Bone marrow (tissue), 2 donors: ENCODE measurements around the gene OR11G2.
"Not testable (repeated sequence)": the region's sequence is repeated elsewhere in the genome, so short reads cannot be mapped to it uniquely, and the experiment has no call there.

ENCODE experiments used
- DNase-seq, 2 donors: peaks; one replicate each; lab custom pipeline; 2025; lab: John Stamatoyannopoulos, UW

The OR11G2 gene, protein sequence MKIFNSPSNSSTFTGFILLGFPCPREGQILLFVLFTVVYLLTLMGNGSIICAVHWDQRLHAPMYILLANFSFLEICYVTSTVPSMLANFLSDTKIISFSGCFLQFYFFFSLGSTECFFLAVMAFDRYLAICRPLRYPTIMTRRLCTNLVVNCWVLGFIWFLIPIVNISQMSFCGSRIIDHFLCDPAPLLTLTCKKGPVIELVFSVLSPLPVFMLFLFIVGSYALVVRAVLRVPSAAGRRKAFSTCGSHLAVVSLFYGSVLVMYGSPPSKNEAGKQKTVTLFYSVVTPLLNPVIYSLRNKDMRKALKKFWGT

DNA sequence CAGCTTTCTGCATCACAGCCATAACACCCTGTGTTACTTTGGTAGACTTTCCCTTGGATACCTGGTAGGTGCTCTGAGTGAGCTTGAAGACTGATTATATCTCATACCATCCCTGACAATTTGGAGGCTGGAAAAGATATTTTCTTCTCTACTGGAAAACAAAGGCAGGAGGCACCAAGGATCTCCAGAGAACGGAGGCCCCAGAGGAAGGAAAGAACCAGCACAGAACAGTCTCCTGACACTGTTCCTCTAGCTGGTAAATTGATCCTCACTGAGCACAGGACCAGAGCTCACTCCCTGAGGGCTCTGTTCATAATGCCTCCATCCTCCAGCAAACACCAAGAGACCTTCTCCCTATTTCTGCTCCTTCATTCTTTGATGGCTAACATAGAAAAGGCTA, at the start of gene OR11G2:
OR11G2 (plus strand) TSS at position 301 of the 400 bp plus-strand sequence. CDS start 6,542 bp downstream, outside the sequence.
- no peak for DNase-seq

DNA sequence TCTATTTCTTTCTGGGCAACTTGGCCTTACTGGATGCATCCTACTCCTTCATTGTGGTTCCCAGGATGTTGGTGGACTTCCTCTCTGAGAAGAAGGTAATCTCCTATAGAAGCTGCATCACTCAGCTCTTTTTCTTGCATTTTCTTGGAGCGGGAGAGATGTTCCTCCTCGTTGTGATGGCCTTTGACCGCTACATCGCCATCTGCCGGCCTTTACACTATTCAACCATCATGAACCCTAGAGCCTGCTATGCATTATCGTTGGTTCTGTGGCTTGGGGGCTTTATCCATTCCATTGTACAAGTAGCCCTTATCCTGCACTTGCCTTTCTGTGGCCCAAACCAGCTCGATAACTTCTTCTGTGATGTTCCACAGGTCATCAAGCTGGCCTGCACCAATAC, 46.8 kb upstream of the OR11G2 start:
- no peak for DNase-seq

DNA sequence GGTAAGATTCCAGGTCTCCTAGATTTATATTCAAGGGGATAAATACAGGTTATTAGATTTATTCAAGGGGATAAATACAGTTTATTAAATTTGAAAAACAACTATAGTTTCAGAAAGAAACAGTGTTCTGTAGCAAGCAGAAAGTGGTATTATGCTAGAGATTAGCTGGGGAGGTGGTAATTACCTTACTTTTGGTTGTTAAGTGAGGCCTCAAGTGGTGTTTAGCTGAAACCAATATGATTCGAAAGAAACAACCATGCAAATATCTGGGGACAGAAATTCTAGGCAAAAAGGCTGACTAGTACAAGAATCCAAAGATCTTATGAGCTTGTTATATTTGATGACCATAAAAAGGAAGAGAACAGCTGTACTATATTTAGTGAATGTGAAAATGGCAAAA, 45.9 kb upstream of the OR11G2 start:
- DNase-seq, result no peak

DNA sequence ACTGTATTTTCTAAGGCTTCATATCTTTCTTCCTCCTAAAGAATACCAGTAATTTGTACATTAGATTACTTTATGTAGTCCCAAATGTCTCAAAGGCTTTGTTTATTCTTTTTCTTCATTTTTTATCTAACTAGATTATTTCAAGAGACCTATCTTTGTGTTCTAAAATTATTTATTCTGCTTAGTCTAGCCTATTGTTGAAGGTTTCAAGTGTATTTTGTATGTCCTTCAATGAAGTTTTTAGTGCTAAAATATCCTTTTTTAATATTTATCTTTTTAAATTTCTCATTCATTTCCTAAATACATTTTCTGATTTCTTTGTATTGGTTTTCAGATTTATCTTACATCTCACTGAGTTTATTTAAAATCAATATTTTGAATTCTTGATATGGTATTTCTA, 26.2 kb upstream of the OR11G2 start:
- no peak for DNase-seq

DNA sequence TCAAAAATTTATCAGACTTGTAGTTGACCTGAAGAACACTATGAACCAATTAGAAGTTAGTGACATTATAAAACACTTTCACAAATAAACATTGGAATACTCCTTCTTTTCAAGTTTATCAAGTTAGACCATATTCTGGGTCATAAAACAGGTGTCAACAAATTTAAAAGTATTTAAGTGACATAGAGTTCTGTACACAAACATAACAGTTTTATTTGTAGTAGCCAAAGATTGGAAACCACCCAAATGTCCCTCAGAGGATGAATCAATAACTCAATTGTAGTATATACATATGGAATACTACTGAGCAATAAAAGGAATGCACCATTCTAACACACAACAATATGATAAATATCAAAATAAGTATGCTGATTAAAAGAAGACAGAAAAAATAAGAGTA, 23.6 kb upstream of the OR11G2 start:
- DNase-seq, result no peak

DNA sequence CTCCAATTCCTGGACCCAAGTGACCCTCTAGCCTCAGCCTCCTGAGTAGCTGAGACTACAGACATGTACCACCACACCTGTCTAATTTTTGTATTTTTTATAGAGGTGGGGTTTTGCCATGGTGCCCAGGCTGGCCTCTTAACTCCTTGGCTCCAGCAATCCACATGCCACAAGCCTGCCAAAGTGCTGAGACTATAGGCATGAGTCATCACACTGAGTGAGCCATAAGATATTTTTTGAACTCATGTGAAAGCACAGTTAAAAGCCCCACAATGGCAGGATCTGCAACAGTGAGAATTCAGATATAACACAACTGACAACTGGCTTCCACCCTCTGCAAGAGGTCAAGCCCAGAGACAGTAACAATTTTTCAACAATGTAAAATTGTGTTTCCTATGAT, 20.8 kb upstream of the OR11G2 start:
- DNase-seq, result not testable (repeated sequence)

DNA sequence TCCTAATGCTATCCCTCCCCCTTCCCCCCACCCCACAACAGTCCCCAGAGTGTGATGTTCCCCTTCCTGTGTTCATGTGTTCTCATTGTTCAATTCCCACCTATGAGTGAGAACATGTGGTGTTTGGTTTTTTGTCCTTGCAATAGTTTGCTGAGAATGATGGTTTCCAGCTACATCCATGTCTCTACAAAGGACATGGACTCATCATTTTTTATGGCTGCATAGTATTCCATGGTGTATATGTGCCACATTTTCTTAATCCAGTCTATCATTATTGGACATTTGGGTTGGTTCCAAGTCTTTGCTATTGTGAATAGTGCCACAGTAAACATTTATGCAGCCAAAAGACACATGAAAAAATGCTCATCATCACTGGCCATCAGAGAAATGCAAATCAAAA, 16.5 kb upstream of the OR11G2 start:
- not testable (repeated sequence) for DNase-seq

DNA sequence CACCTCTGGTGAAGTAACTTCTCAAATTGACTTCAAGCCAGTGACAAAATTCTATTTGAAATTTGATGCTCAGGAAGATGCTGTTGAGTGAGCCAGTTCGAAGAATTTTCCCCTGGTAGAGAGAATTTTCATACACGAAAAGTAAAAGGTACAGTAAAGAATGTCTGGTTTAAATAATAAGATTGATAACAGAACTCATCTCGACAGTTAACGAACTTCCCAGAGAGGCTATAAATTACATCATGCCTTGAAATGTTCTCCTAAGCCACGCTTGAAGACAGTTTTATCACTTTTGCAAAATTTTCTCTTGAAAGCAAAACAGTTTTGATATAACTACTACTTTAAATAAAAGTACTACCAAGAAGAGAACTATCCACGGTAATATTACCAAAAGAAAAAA, 14.4 kb upstream of the OR11G2 start:
- no peak for DNase-seq

DNA sequence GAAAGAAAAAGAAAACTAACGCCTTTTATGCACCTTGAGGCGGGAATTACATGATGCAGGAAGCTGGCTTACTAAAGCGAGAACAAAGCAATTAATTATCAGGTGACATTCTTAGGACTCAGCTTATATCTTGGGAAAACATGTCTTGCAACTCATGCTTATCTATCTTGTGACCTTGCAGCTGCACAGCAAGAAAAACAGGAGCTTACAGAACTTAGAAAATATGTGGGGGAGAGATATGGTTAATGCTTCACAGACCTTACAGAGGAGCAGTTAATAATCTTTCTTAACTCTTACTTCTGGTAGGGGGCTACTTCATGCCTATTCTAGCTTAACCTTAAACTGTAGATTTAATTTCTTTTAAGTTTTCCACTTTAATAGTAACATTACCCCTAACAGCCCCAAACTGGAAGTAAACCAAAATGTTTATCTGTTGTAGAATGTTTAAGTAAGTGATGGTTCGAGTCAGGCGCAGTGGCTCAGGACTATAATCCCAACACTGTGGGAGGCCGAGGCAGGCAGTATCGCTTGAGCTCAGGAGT, 13.2 kb upstream of the OR11G2 start:
- DNase-seq, result no peak

DNA sequence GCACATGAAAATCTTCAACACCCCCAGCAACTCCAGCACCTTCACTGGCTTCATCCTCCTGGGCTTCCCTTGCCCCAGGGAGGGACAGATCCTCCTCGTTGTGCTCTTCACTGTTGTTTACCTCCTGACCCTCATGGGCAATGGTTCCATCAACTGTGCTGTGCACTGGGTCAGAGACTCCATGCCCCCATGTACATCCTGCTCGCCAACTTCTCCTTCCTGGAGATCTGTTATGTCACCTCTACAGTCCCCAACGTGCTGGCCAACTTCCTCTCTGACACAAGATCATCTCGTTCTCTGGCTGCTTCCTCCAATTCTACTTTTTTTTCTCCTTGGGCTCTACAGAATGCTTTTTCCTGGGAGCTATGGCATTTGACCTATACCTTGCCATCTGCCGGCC, 11.5 kb upstream of the OR11G2 start:
- peak in 1 of 2 donors; percentile 21 for DNase-seq

DNA sequence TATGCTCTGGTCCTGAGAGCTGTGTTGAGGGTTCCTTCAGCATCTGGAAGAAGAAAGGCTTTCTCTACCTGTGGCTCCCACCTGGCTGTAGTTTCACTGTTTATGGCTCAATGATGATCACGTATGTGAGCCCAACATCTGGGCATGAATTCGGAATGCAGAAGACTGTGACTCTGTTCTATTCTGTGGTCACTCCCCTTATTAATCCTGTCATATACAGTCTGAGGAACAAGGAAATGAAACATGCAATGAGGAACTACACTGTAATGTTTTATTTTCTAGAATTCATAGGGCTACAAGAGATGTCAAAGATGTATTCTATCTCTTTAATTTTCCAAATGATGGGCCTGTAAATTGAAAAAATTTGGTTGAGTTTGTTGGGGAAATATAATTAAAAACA, 10.8 kb upstream of the OR11G2 start:
- no peak for DNase-seq

DNA sequence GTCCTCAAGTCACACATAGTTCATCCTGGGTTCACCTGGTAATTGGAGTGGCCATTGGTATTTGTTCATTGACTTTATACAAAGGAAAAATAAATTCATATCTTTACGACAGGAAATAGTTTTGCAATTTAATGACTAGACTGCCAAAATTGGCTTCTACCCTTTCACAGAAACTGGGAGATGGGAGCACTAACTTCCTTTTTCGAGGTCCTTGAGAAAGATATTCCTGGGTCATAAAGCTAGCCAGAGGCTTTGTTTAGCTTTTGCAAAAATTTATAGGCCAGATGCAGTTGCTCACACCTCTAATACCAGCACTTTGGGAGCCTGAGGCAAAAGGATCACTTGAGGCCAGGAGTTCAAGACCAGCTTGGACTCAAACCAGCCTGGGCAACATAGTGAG, 10.2 kb upstream of the OR11G2 start:
- no peak for DNase-seq

DNA sequence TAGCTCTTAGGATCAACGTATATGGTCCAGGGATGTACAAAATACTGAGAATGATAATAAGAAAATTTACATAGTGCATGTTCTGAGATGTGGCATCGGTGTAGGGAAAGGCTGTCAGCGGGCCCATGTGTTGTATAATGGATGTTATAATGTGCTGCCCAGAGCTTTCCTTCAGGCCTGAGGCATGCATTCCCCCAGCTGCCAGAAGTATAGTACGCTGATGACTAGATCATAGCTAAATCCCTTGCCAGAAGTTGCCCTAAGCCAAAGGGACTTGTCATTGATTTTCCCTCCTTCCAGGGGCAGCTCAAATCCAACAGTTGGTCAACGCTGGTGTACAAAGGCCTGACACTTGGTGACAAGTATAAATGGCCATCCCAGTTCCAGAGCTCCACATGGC, 6.5 kb upstream of the OR11G2 start:
- DNase-seq, result no peak

DNA sequence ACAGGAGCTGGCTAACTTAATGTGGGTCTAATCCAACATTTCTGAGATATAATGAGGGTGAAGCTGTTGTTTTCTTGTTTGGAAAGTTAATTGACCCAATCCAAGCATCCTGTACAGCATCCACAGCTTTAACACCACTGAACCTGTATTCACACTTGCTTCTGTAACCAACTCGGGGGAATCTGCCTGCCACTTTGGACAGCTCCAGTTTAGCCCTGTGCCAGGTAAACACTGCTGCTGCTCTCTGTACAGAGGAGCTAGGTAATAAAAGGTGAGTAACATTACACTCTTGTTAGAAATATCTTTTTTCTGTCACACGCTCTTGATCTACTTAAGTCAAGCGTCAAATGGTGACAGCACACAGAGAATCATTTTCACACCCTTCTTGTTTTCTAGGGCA, 700 bp downstream of the OR11G2 start:
- DNase-seq, result no peak

DNA sequence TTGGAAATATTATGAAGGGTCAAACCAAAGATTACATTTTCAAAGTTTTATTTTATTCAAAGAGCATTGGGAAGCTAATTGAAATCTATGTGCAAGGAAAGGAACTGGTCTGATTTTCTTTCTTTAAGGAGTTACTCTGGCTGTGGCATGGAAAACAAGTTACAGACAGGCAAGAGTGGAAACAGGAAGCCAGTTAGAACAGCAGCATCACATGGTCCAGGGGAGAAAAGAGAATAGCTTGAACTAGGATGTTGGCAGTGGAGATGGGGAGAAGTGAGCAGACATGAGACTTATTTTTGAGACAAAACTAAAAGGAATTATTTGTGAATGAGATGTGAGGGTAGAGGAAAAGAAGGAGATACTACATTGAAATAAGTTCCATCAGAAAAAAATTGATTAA, 3.4 kb downstream of the OR11G2 start:
- no peak for DNase-seq

DNA sequence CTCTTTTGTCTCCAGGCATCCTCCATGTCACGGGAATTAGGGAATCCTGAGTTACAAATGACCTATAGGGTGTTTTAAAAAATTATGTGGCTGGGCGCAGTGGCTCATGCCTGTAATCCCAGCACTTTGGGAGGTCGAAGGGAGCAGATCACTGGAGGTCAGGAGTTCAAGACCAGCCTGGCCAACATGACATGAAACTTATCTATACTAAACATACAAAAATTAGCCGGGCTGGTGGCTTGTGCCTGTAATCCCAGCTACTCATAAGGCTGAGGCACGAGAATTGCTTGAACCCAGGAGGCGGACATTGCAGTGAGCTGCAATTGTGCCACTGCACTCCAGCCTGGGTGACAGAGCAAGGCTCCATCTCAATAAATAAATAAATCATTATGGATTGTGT, 4.5 kb downstream of the OR11G2 start:
- not testable (repeated sequence) for DNase-seq

DNA sequence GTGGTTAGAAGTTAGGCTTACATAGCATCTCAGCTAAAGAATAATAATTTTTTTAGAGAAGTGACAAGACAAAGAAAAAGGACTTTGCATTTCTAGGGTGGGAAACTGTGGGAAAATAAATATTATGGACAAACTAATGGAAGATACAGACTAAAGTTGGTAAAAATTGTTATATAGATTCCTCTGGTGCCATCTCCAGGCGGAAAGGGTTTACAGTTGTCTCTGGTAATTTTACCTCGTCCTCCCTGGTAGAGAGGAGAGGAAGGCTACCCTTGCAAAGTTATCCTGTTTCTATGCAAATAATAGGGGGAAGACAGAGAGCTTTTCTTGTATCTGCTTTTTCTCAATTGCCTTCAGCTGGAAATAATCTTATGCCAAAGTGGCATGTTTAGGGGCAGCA, 5.2 kb downstream of the OR11G2 start:
- no peak for DNase-seq

DNA sequence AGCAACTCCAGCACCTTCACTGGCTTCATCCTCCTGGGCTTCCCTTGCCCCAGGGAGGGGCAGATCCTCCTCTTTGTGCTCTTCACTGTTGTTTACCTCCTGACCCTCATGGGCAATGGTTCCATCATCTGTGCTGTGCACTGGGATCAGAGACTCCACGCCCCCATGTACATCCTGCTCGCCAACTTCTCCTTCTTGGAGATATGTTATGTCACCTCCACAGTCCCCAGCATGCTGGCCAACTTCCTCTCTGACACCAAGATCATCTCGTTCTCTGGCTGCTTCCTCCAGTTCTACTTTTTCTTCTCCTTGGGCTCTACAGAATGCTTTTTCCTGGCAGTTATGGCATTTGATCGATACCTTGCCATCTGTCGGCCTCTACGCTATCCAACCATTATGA, 6.8 kb downstream of the OR11G2 start:
- DNase-seq, result no peak

DNA sequence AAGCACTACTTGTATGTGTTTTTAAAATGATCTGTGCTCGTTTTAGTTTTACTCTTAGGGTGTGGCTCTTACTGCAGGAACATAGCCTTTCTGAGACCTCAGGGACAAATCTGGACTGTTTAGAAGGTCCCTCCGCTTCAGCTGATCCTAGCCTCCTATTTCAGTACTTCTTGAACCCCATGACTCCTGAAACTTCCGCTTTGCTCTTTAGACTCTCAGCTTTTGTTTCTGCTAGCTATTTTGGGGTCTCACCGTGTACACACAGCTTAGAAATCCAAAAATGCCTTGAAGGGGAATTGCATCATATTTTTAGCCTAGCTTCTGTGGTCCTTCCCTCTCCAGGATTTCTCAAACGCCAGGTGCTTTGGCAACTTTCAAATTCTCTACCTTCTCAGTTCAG, 8.3 kb downstream of the OR11G2 start:
- no peak for DNase-seq

DNA sequence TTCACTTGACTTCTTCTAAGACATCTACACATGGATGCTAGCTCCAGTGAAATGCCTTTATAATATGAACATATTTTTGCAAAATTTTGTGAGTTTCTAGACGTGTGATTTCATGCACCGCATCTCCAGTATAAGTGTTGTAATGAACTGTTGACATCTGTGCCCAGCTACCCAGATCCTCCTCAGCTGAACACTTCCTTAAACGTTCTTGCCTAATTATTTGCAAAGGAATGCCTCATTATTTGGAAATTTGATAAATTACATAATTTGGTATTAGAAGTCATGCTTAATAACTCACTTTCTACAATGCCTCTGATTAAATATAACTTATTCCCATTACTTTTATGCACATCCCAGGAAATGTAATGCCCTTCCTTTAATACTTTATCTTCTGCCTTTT, 14.0 kb downstream of the OR11G2 start:
- DNase-seq, result no peak

DNA sequence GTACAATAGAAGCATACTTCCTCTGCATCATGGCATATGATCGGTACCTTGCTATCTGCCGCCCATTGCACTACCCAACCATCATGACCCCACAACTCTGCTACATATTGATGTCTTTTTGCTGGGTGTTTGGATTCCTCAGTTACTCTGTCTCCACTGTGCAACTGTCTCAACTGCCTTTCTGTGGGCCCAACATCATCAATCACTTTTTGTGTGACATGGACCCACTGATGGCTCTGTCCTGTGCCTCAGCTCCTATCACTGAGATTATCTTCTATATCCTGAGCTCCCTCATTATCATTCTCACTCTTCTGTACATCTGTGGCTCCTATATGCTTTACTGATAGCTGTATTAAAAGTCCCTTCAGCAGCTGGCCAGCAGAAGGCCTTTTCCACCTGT, 18.9 kb downstream of the OR11G2 start:
- DNase-seq, result no peak

DNA sequence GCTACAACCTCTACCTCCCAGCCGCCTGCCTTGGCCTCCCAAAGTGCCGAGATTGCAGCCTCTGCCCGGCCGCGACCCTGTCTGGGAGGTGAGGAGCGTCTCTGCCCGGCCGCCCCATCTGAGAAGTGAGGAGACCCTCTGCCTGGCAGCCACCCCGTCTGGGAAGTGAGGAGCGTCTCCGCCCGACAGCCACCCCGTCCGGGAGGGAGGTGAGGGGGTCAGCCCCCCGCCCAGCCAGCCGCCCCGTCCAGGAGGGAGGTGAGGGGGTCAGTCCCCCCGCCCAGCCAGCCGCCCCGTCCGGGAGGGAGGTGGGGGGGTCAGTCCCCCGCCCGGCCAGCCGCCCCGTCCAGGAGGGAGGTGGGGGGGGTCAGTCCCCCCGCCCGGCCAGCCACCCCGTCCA, 21.7 kb downstream of the OR11G2 start:
- not testable (repeated sequence) for DNase-seq

DNA sequence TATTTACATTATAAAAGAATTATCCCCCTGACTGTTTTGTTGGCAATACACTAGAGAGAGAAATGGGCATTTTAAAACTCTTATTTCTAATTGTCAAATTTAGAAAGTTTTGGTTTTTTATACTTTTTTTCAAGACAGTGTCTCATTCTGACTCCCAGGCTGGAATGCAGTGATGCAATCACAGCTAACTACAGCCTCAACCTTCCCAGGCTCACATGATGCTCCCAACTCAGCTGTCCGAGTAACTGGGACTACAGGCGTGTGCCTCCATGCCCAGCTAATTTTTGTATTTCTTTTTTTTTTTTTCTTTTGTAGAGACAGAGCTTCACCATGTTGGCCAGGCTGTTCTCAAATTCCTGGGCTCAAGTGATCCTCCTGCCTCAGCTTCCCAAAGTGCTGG, 24.5 kb downstream of the OR11G2 start:
- no peak for DNase-seq

DNA sequence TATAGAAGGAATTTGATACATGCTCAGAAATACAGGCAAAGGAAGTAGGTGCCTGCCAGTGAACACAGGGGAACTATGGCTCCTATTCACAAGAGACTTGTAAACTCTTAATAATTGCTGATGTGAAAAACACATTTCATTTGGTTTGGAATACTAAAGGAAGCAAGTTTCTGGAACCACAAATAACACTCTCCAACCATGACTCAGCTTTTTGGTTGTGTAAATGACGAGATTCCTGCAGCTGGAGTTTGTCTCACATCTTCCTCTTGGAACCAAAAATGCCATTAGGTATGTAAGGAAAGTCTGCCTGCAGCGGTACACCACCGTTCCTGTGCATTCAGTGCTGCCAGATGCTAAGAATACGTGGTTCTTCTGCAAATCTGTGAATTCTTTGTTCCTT, 28.3 kb downstream of the OR11G2 start:
- no peak for DNase-seq
